ENCODE measurements around the gene GATA1. TPM values are rescaled to one million over a fixed set of nuclear protein-coding genes. Genes with fewer than 3 reads are reported as not detected.

The GATA1 gene
- not detected in 2 replicates for total RNA-seq

DNA sequence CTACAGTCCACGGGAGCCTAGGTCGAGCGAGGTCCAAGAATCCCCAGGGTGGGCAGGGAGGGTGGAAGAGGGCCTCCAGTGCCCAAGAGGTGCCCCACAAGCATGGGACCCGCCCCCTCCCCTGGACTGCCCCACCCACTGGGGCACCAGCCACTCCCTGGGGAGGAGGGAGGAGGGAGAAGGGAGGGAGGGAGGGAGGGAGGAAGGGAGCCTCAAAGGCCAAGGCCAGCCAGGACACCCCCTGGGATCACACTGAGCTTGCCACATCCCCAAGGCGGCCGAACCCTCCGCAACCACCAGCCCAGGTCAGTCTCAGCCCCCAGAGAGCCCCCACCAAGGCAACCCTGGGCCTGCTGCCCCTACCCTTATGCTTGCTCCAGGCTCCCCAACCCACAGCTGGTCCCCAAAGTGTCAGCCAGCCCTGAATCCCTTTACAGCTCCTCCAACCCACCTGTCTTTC is at the start of gene GATA1:
TSS of gene GATA1 (plus strand) at position 250 of the 460 bp plus-strand sequence. CDS start 4,520 bp downstream, outside the sequence.

DNA sequence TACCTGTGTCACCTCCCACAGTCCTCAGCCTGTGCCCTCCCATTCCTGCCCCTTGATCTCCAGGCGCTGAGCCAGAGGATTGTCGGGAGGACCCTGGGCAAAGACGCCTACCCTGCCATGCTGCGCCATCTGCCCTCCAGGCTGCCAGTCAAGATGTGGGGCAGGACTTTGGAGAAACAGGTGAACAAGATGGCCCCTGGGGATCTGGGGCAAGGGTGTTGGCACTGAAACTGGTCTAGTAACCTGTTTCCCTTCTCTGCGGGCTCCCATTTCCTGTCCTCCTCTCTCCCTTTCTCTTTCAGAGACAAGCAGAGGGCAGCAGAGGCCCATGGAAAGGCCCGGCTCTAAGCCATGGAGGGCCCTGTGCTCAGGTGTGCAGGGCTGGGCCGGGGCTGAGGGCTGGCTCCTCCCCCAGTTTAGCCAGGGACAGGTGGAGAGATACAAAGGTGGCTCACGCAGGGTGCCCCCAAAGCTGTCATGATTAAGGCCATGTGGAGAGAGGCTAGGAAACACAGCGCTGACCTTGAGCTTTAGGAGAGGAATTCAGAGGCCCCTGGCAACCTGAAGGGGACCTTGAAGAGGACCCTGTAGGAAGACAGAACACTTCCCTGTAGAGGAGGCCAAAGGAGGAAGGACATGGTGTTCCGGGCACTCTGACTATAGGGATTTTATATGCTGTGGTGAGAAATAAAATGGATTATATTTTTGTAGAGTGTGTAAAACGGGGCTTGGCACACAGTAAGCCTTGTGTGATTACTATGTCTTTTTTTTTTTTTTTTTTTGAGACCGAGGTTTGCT is 24.5 kb upstream of the GATA1 start, which contains the start of gene GLOD5:
TSS of gene GLOD5 (plus strand) at position 74 of the 798 bp plus-strand sequence. CDS start at position 118, 44 bp downstream.

DNA sequence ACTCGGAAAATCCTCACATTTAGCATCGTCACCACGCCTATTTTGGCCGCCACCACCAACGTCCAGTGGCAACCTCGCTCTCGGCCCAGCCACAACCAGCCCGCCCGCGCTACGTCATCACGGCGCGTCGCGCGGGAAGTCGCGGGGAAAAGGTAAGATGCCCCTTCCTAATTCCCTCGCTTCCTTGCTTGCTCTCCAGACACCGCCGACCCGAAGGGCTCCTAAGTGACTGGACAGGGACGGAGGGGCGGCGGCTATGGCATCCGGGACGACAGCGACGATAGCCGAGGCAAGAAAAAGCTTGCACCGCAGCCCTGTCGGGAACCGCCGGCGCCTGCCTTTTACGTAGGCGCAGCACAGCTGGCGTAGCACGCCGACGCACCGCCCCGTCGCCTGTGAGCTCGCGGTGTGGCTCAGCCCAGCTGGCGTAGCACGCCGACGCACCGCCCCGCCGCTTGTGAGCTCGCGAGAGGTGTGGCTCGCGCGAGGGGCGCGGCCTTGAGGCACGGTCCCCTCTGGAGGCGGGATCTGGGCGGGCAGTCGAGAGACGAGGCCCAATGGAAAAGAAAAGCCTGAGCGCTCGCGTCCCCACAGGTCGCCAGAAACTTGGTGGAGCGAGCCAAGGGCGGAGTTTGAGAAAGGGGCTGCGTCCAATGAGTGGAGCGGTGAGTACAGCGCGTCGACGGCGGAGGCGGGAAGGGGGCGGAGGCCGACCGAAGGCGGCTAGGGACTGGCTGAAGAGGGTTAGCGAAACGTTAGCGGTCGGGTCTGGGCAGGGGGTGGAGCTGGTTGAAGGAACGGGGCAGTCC is 15.1 kb downstream of the GATA1 start, which contains the start of gene HDAC6:
TSS of gene HDAC6 (plus strand) at position 788 of the 809 bp plus-strand sequence. CDS start 626 bp downstream, outside the sequence.

DNA sequence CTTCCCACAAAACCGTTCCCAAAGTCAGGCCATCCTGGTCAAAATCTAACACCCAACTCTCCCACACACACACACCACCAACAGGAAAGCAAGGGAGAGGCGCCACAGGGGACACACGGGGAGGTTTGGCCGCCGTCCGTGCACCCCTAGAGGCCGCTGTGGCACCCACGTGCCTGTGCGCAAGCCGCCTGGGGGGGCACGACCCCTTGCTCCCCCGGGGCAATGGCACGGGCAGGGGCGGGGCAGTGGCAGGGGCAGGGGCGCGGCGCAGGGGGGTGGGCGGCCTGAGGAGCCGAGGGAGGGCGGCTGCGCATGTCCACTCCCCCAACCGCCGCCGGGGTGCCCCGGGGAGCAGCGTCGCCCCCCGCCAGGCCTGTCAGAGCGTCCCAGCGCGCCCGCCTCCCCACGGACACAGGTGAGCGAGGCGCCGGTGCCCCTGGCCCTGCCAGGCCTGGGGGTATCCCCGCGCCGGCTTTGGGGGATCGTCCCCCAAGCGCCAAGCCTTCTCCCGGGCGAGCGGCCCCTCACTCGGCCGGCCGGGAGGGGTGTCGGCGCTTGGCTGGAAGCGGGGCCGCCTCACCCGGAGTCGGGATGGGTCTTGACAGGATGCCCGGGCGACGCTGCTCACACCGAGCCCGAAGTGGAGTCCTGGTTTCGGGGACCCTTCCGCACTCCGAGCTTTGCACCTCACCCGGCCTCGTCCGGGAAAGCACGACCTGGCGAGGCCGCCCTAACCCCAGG is 39.9 kb downstream of the GATA1 start, which contains the start of gene ERAS:
TSS of gene ERAS (plus strand) at position 379 of the 741 bp plus-strand sequence. CDS start 2,611 bp downstream, outside the sequence.

DNA sequence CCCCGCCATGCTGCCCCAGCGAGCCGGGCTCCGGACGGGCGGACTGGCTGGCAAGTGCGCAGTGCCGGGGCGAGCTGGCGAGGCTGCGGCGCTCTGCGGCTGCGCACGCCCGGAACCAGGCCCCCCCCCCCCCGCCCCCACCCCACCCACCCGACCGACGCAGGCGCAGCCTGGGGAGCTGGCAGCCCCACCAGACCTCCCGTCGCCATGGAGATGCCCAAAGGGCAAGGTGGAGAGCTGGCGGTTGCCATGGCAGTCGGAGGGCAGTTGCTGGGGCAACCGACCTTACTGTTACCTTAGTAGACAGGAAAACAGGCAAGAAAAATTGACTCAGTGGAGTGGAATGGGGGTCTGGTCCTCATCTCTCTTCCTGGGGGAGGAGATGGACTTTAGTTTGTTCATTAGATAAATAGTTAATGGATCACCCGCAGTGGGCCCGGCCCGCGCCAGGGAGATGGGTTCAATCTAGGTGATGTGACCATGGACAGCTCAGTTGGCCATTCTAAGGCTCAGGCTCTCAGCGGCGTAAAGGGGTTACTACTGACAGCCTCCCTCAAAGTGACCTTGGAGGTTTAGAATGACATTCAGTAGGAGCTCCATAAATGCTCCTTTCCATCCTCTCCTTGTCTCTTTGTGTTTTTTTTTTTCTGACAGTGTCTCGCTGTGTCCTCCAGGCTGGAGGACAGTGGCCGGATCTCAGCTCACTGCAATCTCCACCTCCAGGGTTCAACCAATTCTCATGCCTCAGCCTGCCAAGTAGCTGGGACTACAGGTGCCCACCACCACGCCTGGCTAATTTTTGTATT is 49.3 kb downstream of the GATA1 start, which contains the start of gene PCSK1N:
TSS of gene PCSK1N (minus strand) at position 87 of the 806 bp plus-strand sequence. CDS start at position 9, 78 bp downstream.

Other genes starting within 250 kb of the GATA1 start
- gene TBC1D25, start 246.9 kb upstream of the GATA1 start, total RNA-seq, result 4.4 and 5.7 TPM in 2 replicates
- gene RBM3, start 212.1 kb upstream of the GATA1 start, total RNA-seq, result 63.7 and 238 TPM in 2 replicates
- gene WDR13, start 189.1 kb upstream of the GATA1 start, total RNA-seq, result 139 and 289 TPM in 2 replicates
- gene WAS, start 102.8 kb upstream of the GATA1 start, total RNA-seq, result 0.26 and 0.32 TPM in 2 replicates
- 0.86 and 1.7 TPM in 2 replicates for gene SUV39H1, start 89.9 kb upstream of the GATA1 start, total RNA-seq
- not detected in 2 replicates for gene GLOD5, start 24.8 kb upstream of the GATA1 start, total RNA-seq
- gene HDAC6, start 15.5 kb downstream of the GATA1 start, total RNA-seq, result 17.7 and 26.3 TPM in 2 replicates
- not detected in 2 replicates for gene ERAS, start 39.9 kb downstream of the GATA1 start, total RNA-seq
- gene PCSK1N, start 49.0 kb downstream of the GATA1 start, total RNA-seq, result 0.09 and 0.16 TPM in 2 replicates
- 14.4 and 17.3 TPM in 2 replicates for gene TIMM17B, start 111.2 kb downstream of the GATA1 start, total RNA-seq
- gene PQBP1, start 111.3 kb downstream of the GATA1 start, total RNA-seq, result 94.7 and 116 TPM in 2 replicates
- gene SLC35A2, start 125.1 kb downstream of the GATA1 start, total RNA-seq, result 5.5 and 7.4 TPM in 2 replicates
- gene PIM2, start 132.4 kb downstream of the GATA1 start, total RNA-seq, result 0.77 and 1.9 TPM in 2 replicates
- 34.4 and 38.6 TPM in 2 replicates for gene OTUD5, start 171.0 kb downstream of the GATA1 start, total RNA-seq
- gene KCND1, start 185.3 kb downstream of the GATA1 start, total RNA-seq, result 1.6 and 4.3 TPM in 2 replicates
- gene GRIPAP1, start 215.7 kb downstream of the GATA1 start, total RNA-seq, result 24.9 and 26.0 TPM in 2 replicates

Data from bronchial smooth muscle cell (primary cell).